Measurements from ENCODE around the gene ZFPL1. TPM values are rescaled to one million over a fixed set of nuclear protein-coding genes. Genes with fewer than 3 reads are reported as not detected.

Gene ZFPL1
- total RNA-seq, 4 donors from 2014 or later = 35.7 to 42.0 (median 40.6) TPM

DNA sequence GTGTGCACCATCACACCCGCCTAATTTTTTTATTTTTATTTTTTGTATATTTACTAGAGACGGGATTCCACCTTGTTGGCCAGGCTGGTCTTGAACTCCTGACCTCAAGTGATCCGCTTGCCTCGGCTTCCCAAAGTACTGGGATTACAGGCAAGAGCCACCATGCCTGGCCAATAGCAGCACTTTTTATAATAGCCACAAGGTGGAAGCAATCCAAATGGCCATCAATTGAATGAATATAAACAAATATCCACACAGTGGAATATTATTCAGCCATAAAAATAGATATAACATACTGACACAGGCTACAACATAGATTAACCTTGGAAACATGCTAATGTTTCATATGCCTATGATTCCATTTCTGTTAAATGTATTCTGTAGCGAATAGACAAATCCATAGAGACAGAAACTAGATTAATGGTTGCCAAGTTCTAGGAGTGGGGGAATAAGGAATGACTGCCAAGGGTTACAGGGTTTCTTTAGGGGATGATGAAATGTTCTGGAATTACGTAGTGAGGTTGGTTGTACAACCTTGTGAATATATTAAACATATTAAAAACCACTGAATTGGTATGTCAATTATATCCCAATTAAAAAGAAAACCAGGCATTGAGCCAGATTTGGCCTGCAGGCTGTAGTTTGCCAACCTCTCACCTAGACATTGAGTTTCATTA lies 16.8 kb downstream of the ZFPL1 start:
- H3K4me1 ChIP-seq = peaks cover 61 to 63% of the 10 kb centered on the region in 2 donors
- intact Hi-C loops (cut with DNase I; ENCODE audit: low total_unique reads) = no loop called here
- H3K27ac ChIP-seq = peak overlapping the region; percentile 2 to 68 (median 38)
- in situ Hi-C loops (cut with MboI; ENCODE audit: low sequenced_read_pairs in 4 of 4) = no loop called here
- TF ChIP-seq CTCF (IDR thresholded peaks at IDR 0.05 in 4 of 5, conservative IDR thresholded peaks at IDR 0.05 in 1 of 5) (no peak), POLR2A (IDR thresholded peaks at IDR 0.05) (no peak)
- H3K4me3 ChIP-seq = no peak overlapping the region
- no peaks in the 10 kb centered on the region for H3K36me3 ChIP-seq
- H3K9me3 ChIP-seq = no peaks in the 10 kb centered on the region
- ATAC-seq (no peak), DNase-seq (no peak)
- no peaks in the 10 kb centered on the region for H3K27me3 ChIP-seq

DNA sequence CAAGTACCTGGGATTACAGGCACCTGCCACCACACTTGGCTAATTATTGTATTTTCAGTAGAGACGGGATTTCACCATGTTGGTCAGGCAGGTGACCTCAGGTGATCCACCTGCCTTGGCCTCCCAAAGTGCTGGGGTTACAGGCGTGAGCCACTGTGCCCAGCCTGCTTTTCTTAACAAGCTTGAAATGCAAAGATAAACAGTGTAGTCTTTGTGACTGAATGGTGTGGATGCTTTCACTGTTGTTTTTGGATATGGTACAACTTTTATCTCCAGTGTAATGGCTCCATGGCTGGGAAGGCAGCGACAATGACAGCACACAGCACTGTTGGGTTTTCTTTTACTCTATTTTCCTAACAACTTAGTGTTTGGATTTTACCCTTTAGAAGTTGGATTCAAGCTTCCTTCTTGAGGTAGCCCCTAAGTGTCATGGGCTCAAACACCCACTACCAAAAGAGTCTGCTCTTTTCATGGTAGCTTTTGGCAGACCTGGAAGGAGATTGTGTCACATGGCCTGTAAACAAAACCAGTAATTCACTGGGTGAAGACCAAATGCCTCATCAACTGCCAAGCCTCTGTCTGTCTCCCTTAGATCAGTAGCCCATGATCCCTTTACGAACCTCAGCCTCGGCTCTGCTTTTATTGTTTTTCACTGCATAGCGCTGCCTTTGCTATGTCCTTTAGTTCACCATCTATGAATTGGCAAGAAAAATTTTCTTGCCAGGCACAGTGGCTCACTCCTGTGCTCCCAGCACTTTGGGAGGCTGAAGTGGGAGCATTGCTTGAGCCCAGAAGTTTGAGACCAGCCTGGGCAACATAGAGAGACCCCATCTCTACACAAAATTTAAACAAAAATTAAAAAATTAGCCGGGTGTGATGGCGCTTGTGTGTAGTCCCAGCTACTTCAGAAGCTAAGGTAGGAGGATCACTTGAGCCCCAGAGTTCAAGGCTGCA lies 18.4 kb downstream of the ZFPL1 start:
- TF ChIP-seq CTCF (IDR thresholded peaks at IDR 0.05 in 4 of 5, conservative IDR thresholded peaks at IDR 0.05 in 1 of 5) = no peak
- TF ChIP-seq POLR2A (IDR thresholded peaks at IDR 0.05) = no peak
- DNase-seq (no peak), ATAC-seq (peak; percentile 48 to 58)
- Histone ChIP-seq H3K27ac (peak overlapping the region; percentile 50 to 68 (median 60)), H3K4me3 (no peak overlapping the region), H3K9me3 (no peaks in the 10 kb centered on the region), H3K4me1 (peaks cover 54 to 55% of the 10 kb centered on the region in 2 donors), H3K36me3 (peaks cover 0 to under 1% of the 10 kb centered on the region in 2 donors), H3K27me3 (no peaks in the 10 kb centered on the region)
- intact Hi-C loops (cut with DNase I; ENCODE audit: low total_unique reads) = no loop called here
- in situ Hi-C loops (cut with MboI; ENCODE audit: low sequenced_read_pairs in 4 of 4) = no loop called here

DNA sequence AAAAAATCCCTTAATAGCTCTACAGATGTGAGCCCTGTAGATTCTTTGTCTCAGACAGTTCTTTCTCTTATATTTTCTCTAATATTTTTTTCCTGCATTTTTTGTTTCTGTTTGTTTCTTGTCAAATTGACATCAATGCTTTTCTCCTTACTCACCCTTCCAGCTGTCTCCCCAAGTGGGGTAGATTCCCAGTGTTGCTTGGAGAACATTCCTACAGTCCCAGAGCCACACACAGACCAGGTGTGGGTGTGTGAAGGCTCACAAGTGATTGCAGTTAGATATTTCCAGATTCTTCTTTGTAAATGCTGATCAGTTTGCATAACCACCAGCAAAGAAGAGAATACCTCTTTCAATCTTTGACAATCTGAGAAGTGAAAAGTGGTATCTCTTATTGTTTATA lies 19.5 kb downstream of the ZFPL1 start:
- TF ChIP-seq POLR2A (IDR thresholded peaks at IDR 0.05) (no peak), CTCF (IDR thresholded peaks at IDR 0.05 in 4 of 5, conservative IDR thresholded peaks at IDR 0.05 in 1 of 5) (no peak)
- intact Hi-C loops (cut with DNase I; ENCODE audit: low total_unique reads) = no loop called here
- Histone ChIP-seq H3K4me3 (no peak overlapping the region), H3K36me3 (peaks cover 0 to 11% of the 10 kb centered on the region in 2 donors), H3K27ac (peak overlapping the region in 3 of 4 donors; percentile 41 to 68 (median 50)), H3K27me3 (no peaks in the 10 kb centered on the region), H3K4me1 (peaks cover 46 to 51% of the 10 kb centered on the region in 2 donors), H3K9me3 (no peaks in the 10 kb centered on the region)
- in situ Hi-C loops (cut with MboI; ENCODE audit: low sequenced_read_pairs in 4 of 4) = no loop called here
- ATAC-seq = no peak
- no peak for DNase-seq

GRCh38 chr11:65104628-65105027 lies 20.6 kb downstream of the ZFPL1 start:
- DNase-seq (no peak), ATAC-seq (no peak)
- Histone ChIP-seq H3K4me1 (peaks cover 35 to 39% of the 10 kb centered on the region in 2 donors), H3K36me3 (peaks cover 0 to 13% of the 10 kb centered on the region in 2 donors), H3K27ac (peak overlapping the region in 2 of 4 donors; percentile 50 to 68), H3K27me3 (no peaks in the 10 kb centered on the region), H3K4me3 (no peak overlapping the region), H3K9me3 (no peaks in the 10 kb centered on the region)
- in situ Hi-C loops (cut with MboI; ENCODE audit: low sequenced_read_pairs in 4 of 4) (no loop called here), intact Hi-C loops (cut with DNase I; ENCODE audit: low total_unique reads) (no loop called here)
- TF ChIP-seq POLR2A (IDR thresholded peaks at IDR 0.05) = no peak
- TF ChIP-seq CTCF (IDR thresholded peaks at IDR 0.05 in 4 of 5, conservative IDR thresholded peaks at IDR 0.05 in 1 of 5) = no peak
